ENCODE measurements around the gene C2CD5.

Gene C2CD5

DNA sequence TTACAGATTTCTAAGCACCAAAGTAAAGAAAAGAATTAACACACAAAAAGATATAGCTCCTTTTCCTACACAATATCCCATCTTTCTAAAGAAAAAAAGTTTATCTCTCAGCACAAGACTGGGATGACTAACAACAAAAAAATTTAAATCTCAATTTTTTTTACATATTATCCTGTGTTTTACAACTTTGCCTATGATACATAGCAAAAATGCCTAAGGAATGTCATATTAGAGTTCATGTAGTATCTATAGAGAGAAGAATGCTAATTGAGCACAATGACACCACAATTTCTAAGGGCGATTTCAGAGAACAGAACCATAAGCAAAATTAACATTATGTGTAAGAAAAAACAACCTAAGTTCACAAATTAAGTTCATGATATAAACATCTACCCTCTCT is 16.3 kb downstream of the C2CD5 start:
- no peak overlapping the region for H3K9ac ChIP-seq (ENCODE audit: low read length)
- no peak for TF ChIP-seq EZH2phosphoT487 (IDR thresholded peaks at IDR 0.05; ENCODE audit: low read length)
- no peaks in the 10 kb centered on the region for H3K27me3 ChIP-seq (replicated peaks; ENCODE audit: insufficient read depth, low read length)
- H3K4me1 ChIP-seq (ENCODE audit: low read length), result no peaks in the 10 kb centered on the region
- no peak overlapping the region for H2AFZ ChIP-seq (ENCODE audit: low read length)
- no peak for DNase-seq
- no peaks in the 10 kb centered on the region for H3K9me3 ChIP-seq (replicated peaks; ENCODE audit: insufficient read depth, low read length)
- peaks cover 17% of the 10 kb centered on the region for H3K79me2 ChIP-seq (ENCODE audit: low read length)
- no peak overlapping the region for H3K27ac ChIP-seq (ENCODE audit: low read length)
- H3K4me3 ChIP-seq (ENCODE audit: low read length), result no peak overlapping the region
- H3K4me2 ChIP-seq (ENCODE audit: low read depth, low read length), result no peak overlapping the region
- H3F3A ChIP-seq (ENCODE audit: insufficient read depth, low read length), result no peaks in the 10 kb centered on the region
- peaks cover 20% of the 10 kb centered on the region for H3K36me3 ChIP-seq (replicated peaks; ENCODE audit: insufficient read depth, low read length)
- no peaks in the 10 kb centered on the region for H4K20me1 ChIP-seq (ENCODE audit: insufficient read depth, low read length)
- no peaks in the 10 kb centered on the region for H3K9me2 ChIP-seq (replicated peaks; ENCODE audit: insufficient read depth, low read length)

DNA sequence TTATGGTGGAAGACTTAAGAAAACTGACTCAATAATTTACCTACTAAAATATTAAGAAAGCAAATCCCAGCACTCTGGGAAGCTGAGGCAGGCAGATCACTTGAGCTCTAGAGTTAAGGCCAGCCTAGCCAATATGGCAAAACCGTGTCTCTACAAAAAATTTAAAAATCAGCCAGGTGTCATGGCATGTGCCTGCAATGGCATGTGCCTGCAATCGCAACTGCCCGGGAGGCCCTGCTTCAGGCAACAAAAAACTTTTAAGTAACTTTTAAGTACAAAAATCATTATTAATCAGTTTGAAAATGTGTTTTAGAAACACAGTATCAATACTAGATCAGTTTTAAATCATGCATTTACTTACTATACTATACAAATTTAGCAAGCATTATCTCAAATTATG is 17.5 kb downstream of the C2CD5 start:
- H3F3A ChIP-seq (ENCODE audit: insufficient read depth, low read length), result no peaks in the 10 kb centered on the region
- no peak overlapping the region for H3K4me2 ChIP-seq (ENCODE audit: low read depth, low read length)
- H3K9me3 ChIP-seq (replicated peaks; ENCODE audit: insufficient read depth, low read length), result no peaks in the 10 kb centered on the region

DNA sequence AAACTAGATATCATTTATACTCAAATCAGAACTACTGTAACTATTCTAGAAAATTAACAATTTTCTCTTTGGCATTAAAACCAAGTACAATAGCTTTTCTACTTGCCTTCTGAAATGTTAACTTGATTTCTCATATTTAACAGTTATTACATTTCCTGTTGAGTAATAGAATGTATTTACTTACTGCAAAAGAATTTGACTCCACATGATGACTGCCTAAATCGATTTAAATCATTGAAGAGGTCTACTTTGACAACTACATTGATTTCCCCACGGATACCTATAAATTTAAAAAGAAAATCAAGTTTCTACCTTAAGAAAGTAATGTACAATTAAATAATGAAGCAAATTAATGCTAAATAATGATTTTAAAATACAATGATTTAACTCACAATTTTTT is 18.9 kb downstream of the C2CD5 start:
- H3K9ac ChIP-seq (ENCODE audit: low read length), result no peak overlapping the region
- no peaks in the 10 kb centered on the region for H3F3A ChIP-seq (ENCODE audit: insufficient read depth, low read length)
- H3K9me2 ChIP-seq (replicated peaks; ENCODE audit: insufficient read depth, low read length), result no peaks in the 10 kb centered on the region
- H3K27me3 ChIP-seq (replicated peaks; ENCODE audit: insufficient read depth, low read length), result no peaks in the 10 kb centered on the region
- peaks cover 3% of the 10 kb centered on the region; the same call in 1 of the 2 replicates for H3K36me3 ChIP-seq (replicated peaks; ENCODE audit: insufficient read depth, low read length)
- no peak overlapping the region for H3K4me3 ChIP-seq (ENCODE audit: low read length)
- no peak overlapping the region for H2AFZ ChIP-seq (ENCODE audit: low read length)
- no peaks in the 10 kb centered on the region for H3K9me3 ChIP-seq (replicated peaks; ENCODE audit: insufficient read depth, low read length)
- H3K79me2 ChIP-seq (ENCODE audit: low read length), result peaks cover 6% of the 10 kb centered on the region
- H3K27ac ChIP-seq (ENCODE audit: low read length), result no peak overlapping the region
- H4K20me1 ChIP-seq (ENCODE audit: insufficient read depth, low read length), result no peaks in the 10 kb centered on the region
- no peak for TF ChIP-seq EZH2phosphoT487 (IDR thresholded peaks at IDR 0.05; ENCODE audit: low read length)
- TF ChIP-seq EZH2 (optimal IDR thresholded peaks at IDR 0.05; ENCODE audit: low read depth, low read length), result no peak
- TF ChIP-seq, protein P1, sequence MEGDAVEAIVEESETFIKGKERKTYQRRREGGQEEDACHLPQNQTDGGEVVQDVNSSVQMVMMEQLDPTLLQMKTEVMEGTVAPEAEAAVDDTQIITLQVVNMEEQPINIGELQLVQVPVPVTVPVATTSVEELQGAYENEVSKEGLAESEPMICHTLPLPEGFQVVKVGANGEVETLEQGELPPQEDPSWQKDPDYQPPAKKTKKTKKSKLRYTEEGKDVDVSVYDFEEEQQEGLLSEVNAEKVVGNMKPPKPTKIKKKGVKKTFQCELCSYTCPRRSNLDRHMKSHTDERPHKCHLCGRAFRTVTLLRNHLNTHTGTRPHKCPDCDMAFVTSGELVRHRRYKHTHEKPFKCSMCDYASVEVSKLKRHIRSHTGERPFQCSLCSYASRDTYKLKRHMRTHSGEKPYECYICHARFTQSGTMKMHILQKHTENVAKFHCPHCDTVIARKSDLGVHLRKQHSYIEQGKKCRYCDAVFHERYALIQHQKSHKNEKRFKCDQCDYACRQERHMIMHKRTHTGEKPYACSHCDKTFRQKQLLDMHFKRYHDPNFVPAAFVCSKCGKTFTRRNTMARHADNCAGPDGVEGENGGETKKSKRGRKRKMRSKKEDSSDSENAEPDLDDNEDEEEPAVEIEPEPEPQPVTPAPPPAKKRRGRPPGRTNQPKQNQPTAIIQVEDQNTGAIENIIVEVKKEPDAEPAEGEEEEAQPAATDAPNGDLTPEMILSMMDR (IDR thresholded peaks at IDR 0.05; ENCODE audit: low read length), result no peak
- no peak overlapping the region for H3K4me2 ChIP-seq (ENCODE audit: low read depth, low read length)
- DNase-seq, result no peak
- H3K4me1 ChIP-seq (ENCODE audit: low read length), result no peaks in the 10 kb centered on the region

More for the DNA sequence above, 17.5 kb downstream of the C2CD5 start:
- Histone ChIP-seq H3K36me3 (replicated peaks; ENCODE audit: insufficient read depth, low read length) (peaks cover 13% of the 10 kb centered on the region), H2AFZ (ENCODE audit: low read length) (no peak overlapping the region), H3K27ac (ENCODE audit: low read length) (no peak overlapping the region), H3K4me1 (ENCODE audit: low read length) (no peaks in the 10 kb centered on the region), H3K9ac (ENCODE audit: low read length) (no peak overlapping the region), H3K79me2 (ENCODE audit: low read length) (peaks cover 10% of the 10 kb centered on the region), H3K9me2 (replicated peaks; ENCODE audit: insufficient read depth, low read length) (no peaks in the 10 kb centered on the region), H3K4me3 (ENCODE audit: low read length) (no peak overlapping the region), H3K27me3 (replicated peaks; ENCODE audit: insufficient read depth, low read length) (no peaks in the 10 kb centered on the region), H4K20me1 (ENCODE audit: insufficient read depth, low read length) (no peaks in the 10 kb centered on the region)
- TF ChIP-seq EZH2phosphoT487 (IDR thresholded peaks at IDR 0.05; ENCODE audit: low read length), result no peak
- no peak for TF ChIP-seq EZH2 (optimal IDR thresholded peaks at IDR 0.05; ENCODE audit: low read depth, low read length)
- TF ChIP-seq, protein P1 (IDR thresholded peaks at IDR 0.05; ENCODE audit: low read length), result no peak
- DNase-seq, result no peak

DNA sequence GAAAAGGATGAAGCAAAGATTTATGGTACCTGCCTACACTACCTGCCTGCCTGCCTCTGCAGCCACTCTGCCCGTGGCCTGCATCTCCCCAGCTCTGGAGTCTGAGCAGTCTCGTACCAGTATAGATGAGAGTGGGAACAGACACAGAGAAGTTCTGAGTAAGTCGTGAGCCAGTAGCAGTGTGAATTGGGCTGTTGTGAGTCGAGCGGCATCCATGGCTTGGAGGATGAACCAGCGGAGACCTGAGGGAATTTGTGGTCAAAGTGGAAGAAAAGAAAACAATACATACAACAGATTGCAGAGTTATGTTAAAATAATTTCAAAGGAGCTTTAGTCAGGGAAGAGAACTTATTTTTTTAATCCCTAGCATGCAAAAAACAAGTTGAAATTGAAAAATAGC is 25.3 kb downstream of the C2CD5 start:
- TF ChIP-seq, protein P1 (IDR thresholded peaks at IDR 0.05; ENCODE audit: low read length), result no peak
- TF ChIP-seq EZH2phosphoT487 (IDR thresholded peaks at IDR 0.05; ENCODE audit: low read length), result no peak
- no peak for TF ChIP-seq EZH2 (optimal IDR thresholded peaks at IDR 0.05; ENCODE audit: low read depth, low read length)
- Histone ChIP-seq H3K9me3 (replicated peaks; ENCODE audit: insufficient read depth, low read length) (no peaks in the 10 kb centered on the region), H2AFZ (ENCODE audit: low read length) (no peak overlapping the region)

More for the DNA sequence above, 25.3 kb downstream of the C2CD5 start:
- Histone ChIP-seq H3K4me3 (ENCODE audit: low read length) (no peak overlapping the region), H3K27me3 (replicated peaks; ENCODE audit: insufficient read depth, low read length) (no peaks in the 10 kb centered on the region), H3K36me3 (replicated peaks; ENCODE audit: insufficient read depth, low read length) (no peaks in the 10 kb centered on the region; the same call in 1 of the 2 replicates), H3K9ac (ENCODE audit: low read length) (no peak overlapping the region), H3K4me1 (ENCODE audit: low read length) (no peaks in the 10 kb centered on the region), H3K9me2 (replicated peaks; ENCODE audit: insufficient read depth, low read length) (no peaks in the 10 kb centered on the region), H3F3A (ENCODE audit: insufficient read depth, low read length) (no peaks in the 10 kb centered on the region), H3K4me2 (ENCODE audit: low read depth, low read length) (no peak overlapping the region), H3K79me2 (ENCODE audit: low read length) (no peaks in the 10 kb centered on the region), H4K20me1 (ENCODE audit: insufficient read depth, low read length) (no peaks in the 10 kb centered on the region), H3K27ac (ENCODE audit: low read length) (no peak overlapping the region)
- no peak for DNase-seq
